Lung (tissue), 12 donors: ENCODE data around the gene PTPRN2. TPM values are rescaled to one million over a fixed set of nuclear protein-coding genes. Genes with fewer than 3 reads are reported as not detected.

Experiments
- ATAC-seq: fragments of 200-7000 bp; cut with Tn5 transposase; one replicate; pipeline ENCODE4 v1.9.1; 2020; ENCODE audit warnings: moderate number of reproducible peaks; ENCODE audit not compliant: insufficient read depth, low FRiP score
- DNase-seq, 3 donors: peaks; one replicate each; pipeline ENCODE4 v3.0.0-alpha.2; 2013 to 2017
- H3K27ac ChIP-seq, 2 donors: one replicate each; pipeline ENCODE4 v1.5.1; 2013; ENCODE audit warnings: mild to moderate bottlenecking in 2 of 2, moderate library complexity in 2 of 2, control low read depth in 1 of 2, inconsistent platforms in 1 of 2, low read depth in 1 of 2, low read length in 1 of 2
- H3K27me3 ChIP-seq, 3 donors: one replicate each; pipeline ENCODE4 v1.5.1; 2013; ENCODE audit warnings: low read length in 2 of 3; ENCODE audit not compliant: control insufficient read depth in 3 of 3, insufficient read depth in 3 of 3
- H3K36me3 ChIP-seq, 4 donors: one replicate each; pipeline ENCODE4 v1.5.1; 2013; ENCODE audit warnings: low read length in 4 of 4, mild to moderate bottlenecking in 1 of 4, moderate library complexity in 1 of 4; ENCODE audit not compliant: control insufficient read depth in 4 of 4, insufficient read depth in 4 of 4
- H3K4me1 ChIP-seq, 5 donors: one replicate each; pipeline ENCODE4 v1.5.1; 2013; ENCODE audit warnings: low read length in 5 of 5, mild to moderate bottlenecking in 2 of 5, moderate library complexity in 1 of 5; ENCODE audit not compliant: control insufficient read depth in 5 of 5, insufficient read depth in 5 of 5
- H3K4me3 ChIP-seq: one replicate; pipeline ENCODE4 v1.5.1; 2013; ENCODE audit warnings: mild to moderate bottlenecking, control low read depth, moderate library complexity
- H3K9ac ChIP-seq, 2 donors: one replicate each; pipeline ENCODE4 v1.5.1; 2013; ENCODE audit warnings: low read length in 2 of 2, control low read depth in 1 of 2; ENCODE audit not compliant: insufficient read depth in 1 of 2
- H3K9me3 ChIP-seq, 4 donors: one replicate each; pipeline ENCODE4 v1.5.1; 2013; ENCODE audit warnings: low read length in 3 of 4, mild to moderate bottlenecking in 1 of 4, moderate library complexity in 1 of 4; ENCODE audit not compliant: control insufficient read depth in 4 of 4, insufficient read depth in 3 of 4
- CTCF ChIP-seq: IDR thresholded peaks from 2 replicates; pipeline ENCODE4 v1.5.1; 2012; ENCODE audit warnings: mild to moderate bottlenecking; ENCODE audit errors: control extremely low read depth, extremely low read depth
- WGBS, 2 donors: extraction: QIAGEN DNeasy Blood & Tissue Kit; methylation state at CpG; one replicate each; pipeline ENCODE4 v1.1.7; 2013; 5-methylcytosine and 5-hydroxymethylcytosine counted together
- polyA plus RNA-seq, 2 donors: library from polyadenylated mRNA; stranded (reverse); fragments of 200-250 nt; gene quantifications; one replicate each; pipeline ENCODE4 v1.2.1, GENCODE V29; 2013
- total RNA-seq, 2 donors: library from RNA; depleted of rRNA in 1 of 2; stranded (reverse); fragments of >200 nt in 1 of 2; gene quantifications; one replicate each; pipeline ENCODE4 v1.2.1, GENCODE V29; 2014 to 2021
- donor health status: control.
- donor health status: control.
- donor health status: Bipolar disorder and iron deficiency.
- donor health status: healthy.
- donor health status: DM: yes; HTN: yes; CAD: no.

The PTPRN2 gene
- total and polyA plus RNA-seq, 4 donors: 2.1 to 7.4 (median 4.4) TPM

- DNase-seq: no peak
- no peak for TF ChIP-seq CTCF
- H3K36me3 ChIP-seq: no peaks in the 10 kb centered on the region
- H3K27ac ChIP-seq: no peak overlapping the region
- WGBS, 2 donors: 93 to 94% methylated on average over 9 of the region's 9 CpGs
- no peaks in the 10 kb centered on the region for H3K9me3 ChIP-seq
- H3K27me3 ChIP-seq: peaks cover 0 to 3% (median 0%) of the 10 kb centered on the region in 3 donors
- H3K4me3 ChIP-seq: no peak overlapping the region
- H3K9ac ChIP-seq: no peak overlapping the region
- ATAC-seq: no peak
- peaks cover 0 to 5% (median 2%) of the 10 kb centered on the region in 5 donors for H3K4me1 ChIP-seq
These were observed 565.0 kb downstream of the PTPRN2 start for GRCh38 chr7:158022601-158023000.

GRCh38 chr7:158021836-158022235 is 565.8 kb downstream of the PTPRN2 start:
- WGBS, 2 donors: 93 to 100% methylated on average over 4 of the region's 4 CpGs
- H3K4me1 ChIP-seq: peaks cover 0 to 13% (median 2%) of the 10 kb centered on the region in 5 donors
- DNase-seq: no peak

GRCh38 chr7:158020706-158021095 is 566.9 kb downstream of the PTPRN2 start:
- 85 to 91% methylated on average over 8 of the region's 8 CpGs for WGBS, 2 donors
- DNase-seq (peak in 1 of 3 donors; percentile 3), ATAC-seq (no peak)
- Histone ChIP-seq H3K27ac (no peak overlapping the region), H3K9ac (no peak overlapping the region), H3K4me3 (no peak overlapping the region), H3K27me3 (peaks cover 0 to 3% (median 0%) of the 10 kb centered on the region in 3 donors), H3K9me3 (no peaks in the 10 kb centered on the region), H3K4me1 (peaks cover 0 to 23% (median 8%) of the 10 kb centered on the region in 5 donors), H3K36me3 (no peaks in the 10 kb centered on the region)
- no peak for TF ChIP-seq CTCF

More at GRCh38 chr7:158021836-158022235, 565.8 kb downstream of the PTPRN2 start:
- no peak for TF ChIP-seq CTCF
- ATAC-seq: no peak
- Histone ChIP-seq H3K4me3 (no peak overlapping the region), H3K36me3 (no peaks in the 10 kb centered on the region), H3K9ac (no peak overlapping the region), H3K27ac (no peak overlapping the region), H3K9me3 (no peaks in the 10 kb centered on the region), H3K27me3 (peaks cover 0 to 3% (median 0%) of the 10 kb centered on the region in 3 donors)
